Aorta (tissue), 5 donors: ENCODE data around the gene CORO2A. TPM values are rescaled to one million over a fixed set of nuclear protein-coding genes. Genes with fewer than 3 reads are reported as not detected.

Experiments
- ATAC-seq: fragments of 200-7000 bp; cut with Tn5 transposase; one replicate; pipeline ENCODE4 v1.9.1; 2022; ENCODE audit warnings: moderate library complexity; ENCODE audit not compliant: low FRiP score
- DNase-seq, 2 donors: peaks; one replicate each; pipeline ENCODE4 v3.0.0-alpha.2; 2020
- H3K27ac ChIP-seq, 2 donors: one replicate each; pipeline ENCODE4 v1.5.1; 2013; ENCODE audit warnings: low read length in 2 of 2, mild to moderate bottlenecking in 2 of 2, moderate library complexity in 2 of 2, control low read depth in 1 of 2, inconsistent platforms in 1 of 2, low read depth in 1 of 2
- H3K27me3 ChIP-seq, 2 donors: one replicate each; pipeline ENCODE4 v1.6.1; 2013; ENCODE audit warnings: control low read depth in 1 of 2, low read length in 1 of 2, mild to moderate bottlenecking in 1 of 2, moderate library complexity in 1 of 2; ENCODE audit not compliant: insufficient read depth in 2 of 2, control insufficient read depth in 1 of 2
- H3K36me3 ChIP-seq, 2 donors: one replicate each; pipeline ENCODE4 v1.6.1; 2013; ENCODE audit warnings: control low read depth in 1 of 2, low read length in 1 of 2, mild to moderate bottlenecking in 1 of 2; ENCODE audit not compliant: insufficient read depth in 2 of 2, control insufficient read depth in 1 of 2
- H3K4me1 ChIP-seq, 2 donors: one replicate each; pipeline ENCODE4 v1.6.1; 2013; ENCODE audit warnings: low read length in 2 of 2, control low read depth in 1 of 2, mild to moderate bottlenecking in 1 of 2, moderate library complexity in 1 of 2; ENCODE audit not compliant: insufficient read depth in 2 of 2, control insufficient read depth in 1 of 2
- H3K4me3 ChIP-seq, 2 donors: one replicate each; pipeline ENCODE4 v1.5.1; 2013; ENCODE audit warnings: low read length in 2 of 2, control low read depth in 1 of 2, mild to moderate bottlenecking in 1 of 2
- H3K9me3 ChIP-seq: one replicate; pipeline ENCODE4 v1.6.1; 2013; ENCODE audit warnings: mild to moderate bottlenecking, low read length; ENCODE audit not compliant: control insufficient read depth
- WGBS, 2 donors: extraction: QIAGEN DNeasy Blood & Tissue Kit; methylation state at CpG; one replicate each; pipeline ENCODE4 v1.1.7; 2013; 5-methylcytosine and 5-hydroxymethylcytosine counted together
- intact Hi-C, 2 donors: fragments of 100-400 bp; cut with DNase I; formaldehyde crosslinking; loops; one replicate each; pipeline versions ENCODE4 v1.14.2 to v1.15.0; 2022
- long read RNA-seq, 2 donors: library from polyadenylated mRNA; unstranded; transcript quantifications; one replicate each; pipeline ENCODE4 v2.0.0, GENCODE V29; 2020 to 2021
- polyA plus RNA-seq, 2 donors: library from polyadenylated mRNA; stranded (reverse); fragments of 200-250 nt; gene quantifications; one replicate each; pipeline ENCODE4 v1.2.3, GENCODE V29; 2013
- total RNA-seq, 2 donors: library from RNA; stranded (reverse); fragmentation: NEBNext Ultra II Directional; extraction: Animal tissue kit (Norgen Biotek cat#: 25700); gene quantifications; one replicate each; pipeline ENCODE4 v1.2.1, GENCODE V29; 2021
- donor health status: healthy with polysubstance abuse.
- donor health status: Bipolar disorder and iron deficiency.
- donor health status: DM: no; HTN: no; CAD: no.
- donor health status: DM: no; HTN: no; CAD: no.
- donor health status: DM: yes; HTN: yes; CAD: no.

The CORO2A gene
- total RNA-seq (1 to 10 TPM; 1.6 to 3.7 TPM), polyA plus RNA-seq (1 to 10 TPM in 1 of 2 donors, under 1 TPM in 1; 0.31 to 8.3 TPM)
- long read RNA-seq, donor 1, full-length matches to known transcripts: 13 of 26 reads
- long read RNA-seq, donor 1, partial matches to known transcripts: 4 of 26 reads
- long read RNA-seq, donor 1, other reads (novel, unspliced or antisense): 9 of 26 reads
- long read RNA-seq, donor 2, full-length matches to known transcripts: 1 of 8 reads
- long read RNA-seq, donor 2, partial matches to known transcripts: 1 of 8 reads
- long read RNA-seq, donor 2, other reads (novel, unspliced or antisense): 6 of 8 reads

- H3K9me3 ChIP-seq: no peaks in the 10 kb centered on the region
- H3K4me3 ChIP-seq: peak within 1 kb of the TSS; percentile 62
- ATAC-seq (peak; percentile 87), DNase-seq (peak; percentile 78 to 90)
- intact Hi-C loops: loop anchor here (2.0 to 10.0 kb wide), 3 partner anchors 78 to 602 kb away; partner anchors contain the start of genes ANKS6 (in 1 of the 2), TRIM14 (in 1 of the 2) and TRMO (in 1 of the 2)
- H3K4me1 ChIP-seq: no peaks in the 10 kb centered on the region
- H3K36me3 ChIP-seq: no peaks in the 10 kb centered on the region
- no peaks in the 10 kb centered on the region for H3K27me3 ChIP-seq
- 1% methylated on average over 50 to 95 of the region's 95 CpGs for whole genome bisulfite sequencing, 2 donors
- no peak within 1 kb of the TSS for H3K27ac ChIP-seq
These were observed at the start of gene CORO2A for GRCh38 chr9:98192503-98193335. CORO2A (minus strand) TSS chr9:98192637; CDS start chr9:98157660, 34,977 bp downstream.

- DNase-seq (peak in 1 of 2 donors; percentile 22), ATAC-seq (peak; percentile 33)
- no peak overlapping the region for H3K4me3 ChIP-seq
- H3K27me3 ChIP-seq: no peaks in the 10 kb centered on the region
- H3K36me3 ChIP-seq: peaks cover 0 to 2% of the 10 kb centered on the region in 2 donors
- no peak overlapping the region for H3K27ac ChIP-seq
- intact Hi-C loops: no loop called here
- no peaks in the 10 kb centered on the region for H3K9me3 ChIP-seq
- H3K4me1 ChIP-seq: no peaks in the 10 kb centered on the region
- WGBS, 2 donors: 88 to 90% methylated on average over 8 of the region's 8 CpGs
These were observed 49.2 kb upstream of the CORO2A start for GRCh38 chr9:98241357-98242300.

- DNase-seq (peak; percentile 6 to 9), ATAC-seq (no peak)
- peaks cover 0 to 2% of the 10 kb centered on the region in 2 donors for H3K36me3 ChIP-seq
- no peaks in the 10 kb centered on the region for H3K27me3 ChIP-seq
- intact Hi-C loops: no loop called here
- H3K4me3 ChIP-seq: no peak overlapping the region
- no peaks in the 10 kb centered on the region for H3K4me1 ChIP-seq
- H3K27ac ChIP-seq: no peak overlapping the region
- H3K9me3 ChIP-seq: no peaks in the 10 kb centered on the region
- WGBS, 2 donors: 95 to 98% methylated on average over 3 of the region's 3 CpGs
These were observed 48.0 kb upstream of the CORO2A start for GRCh38 chr9:98240475-98240874.

GRCh38 chr9:98236901-98237487 is 44.6 kb upstream of the CORO2A start:
- peak; percentile 9 to 47 for DNase-seq
- 87 to 89% methylated on average over 8 of the region's 8 CpGs for WGBS, 2 donors
- ATAC-seq: no peak
- intact Hi-C loops: no loop called here
- Histone ChIP-seq H3K36me3 (no peaks in the 10 kb centered on the region), H3K4me3 (no peak overlapping the region), H3K4me1 (no peaks in the 10 kb centered on the region), H3K27ac (no peak overlapping the region), H3K27me3 (no peaks in the 10 kb centered on the region), H3K9me3 (no peaks in the 10 kb centered on the region)

GRCh38 chr9:98235126-98235525 is 42.7 kb upstream of the CORO2A start:
- Histone ChIP-seq H3K27ac (no peak overlapping the region), H3K4me3 (no peak overlapping the region), H3K27me3 (no peaks in the 10 kb centered on the region), H3K4me1 (no peaks in the 10 kb centered on the region), H3K36me3 (no peaks in the 10 kb centered on the region), H3K9me3 (no peaks in the 10 kb centered on the region)
- no peak for DNase-seq
- no peak for ATAC-seq
- intact Hi-C loops: no loop called here
- WGBS, 2 donors: 91 to 92% methylated on average over 9 of the region's 9 CpGs

GRCh38 chr9:98234245-98234825 is 41.9 kb upstream of the CORO2A start:
- H3K4me3 ChIP-seq: no peak overlapping the region
- intact Hi-C loops: no loop called here
- 85 to 88% methylated on average over 9 of the region's 9 CpGs for whole genome bisulfite sequencing, 2 donors
- H3K36me3 ChIP-seq: no peaks in the 10 kb centered on the region
- H3K27ac ChIP-seq: no peak overlapping the region
- no peaks in the 10 kb centered on the region for H3K9me3 ChIP-seq
- H3K27me3 ChIP-seq: no peaks in the 10 kb centered on the region
- DNase-seq: peak; percentile 21 to 36
- ATAC-seq: no peak
- H3K4me1 ChIP-seq: no peaks in the 10 kb centered on the region

GRCh38 chr9:98232926-98233325 is 40.5 kb upstream of the CORO2A start:
- WGBS, 2 donors: 95 to 97% methylated on average over 5 of the region's 5 CpGs
- peaks cover 0 to 2% of the 10 kb centered on the region in 2 donors for H3K36me3 ChIP-seq
- no peaks in the 10 kb centered on the region for H3K27me3 ChIP-seq
- no peaks in the 10 kb centered on the region for H3K4me1 ChIP-seq
- H3K27ac ChIP-seq: no peak overlapping the region
- H3K4me3 ChIP-seq: no peak overlapping the region
- no peaks in the 10 kb centered on the region for H3K9me3 ChIP-seq
- ATAC-seq: no peak
- DNase-seq: peak; percentile 3 to 24
- intact Hi-C loops: no loop called here
